HG02981 (cell line): ENCODE results near the gene YWHAG.
"Not testable (repeated sequence)": the region's sequence is repeated elsewhere in the genome, so short reads cannot be mapped to it uniquely, and the experiment has no call there.

Source experiments
- ATAC-seq: cut with Tn5 transposase; IDR thresholded peaks from one replicate; pipeline ENCODE4 v1.9.1; 2021; ENCODE audit warnings: mild to moderate bottlenecking, moderate library complexity; ENCODE audit not compliant: unreplicated experiment

The YWHAG gene

GRCh38 chr7:76381814-76382213 is 23.0 kb upstream of the YWHAG start:
- no peak for ATAC-seq

GRCh38 chr7:76380623-76380966 is 21.8 kb upstream of the YWHAG start:
- ATAC-seq = no peak

GRCh38 chr7:76377186-76377918 is 18.6 kb upstream of the YWHAG start:
- ATAC-seq = no peak

- no peak for ATAC-seq
Observed at GRCh38 chr7:76375251-76375650, 16.5 kb upstream of the YWHAG start.

- no peak for ATAC-seq
Observed at GRCh38 chr7:76372984-76373833, 14.4 kb upstream of the YWHAG start.

- ATAC-seq = no peak
Observed at GRCh38 chr7:76371396-76371795, 12.6 kb upstream of the YWHAG start.

- ATAC-seq = no peak
Observed at GRCh38 chr7:76369018-76369417, 10.2 kb upstream of the YWHAG start.

GRCh38 chr7:76368190-76368589 is 9.4 kb upstream of the YWHAG start:
- no peak for ATAC-seq

GRCh38 chr7:76364198-76364584 is 5.4 kb upstream of the YWHAG start:
- no peak for ATAC-seq

- not testable (repeated sequence) for ATAC-seq
Observed at GRCh38 chr7:76363754-76364153, 5.0 kb upstream of the YWHAG start.

- ATAC-seq = no peak
Observed at GRCh38 chr7:76359978-76360638, 1.3 kb upstream of the YWHAG start.

- ATAC-seq = peak; percentile 88
Observed at GRCh38 chr7:76359111-76359977, 553 bp upstream of the YWHAG start.

GRCh38 chr7:76358011-76358480 is 745 bp downstream of the YWHAG start:
- ATAC-seq = peak; percentile 25

GRCh38 chr7:76357475-76358010 is 1.2 kb downstream of the YWHAG start:
- no peak for ATAC-seq

GRCh38 chr7:76356823-76357222 is 2.0 kb downstream of the YWHAG start:
- ATAC-seq = no peak

- no peak for ATAC-seq
Observed at GRCh38 chr7:76356115-76356514, 2.7 kb downstream of the YWHAG start.

GRCh38 chr7:76354981-76355730 is 3.6 kb downstream of the YWHAG start:
- ATAC-seq = no peak

GRCh38 chr7:76354516-76354915 is 4.3 kb downstream of the YWHAG start:
- no peak for ATAC-seq

GRCh38 chr7:76353744-76354143 is 5.0 kb downstream of the YWHAG start:
- ATAC-seq = no peak

- ATAC-seq = no peak
Observed at GRCh38 chr7:76352193-76352592, 6.6 kb downstream of the YWHAG start.
